Measurements from ENCODE around the gene ASTL.

GRCh38 chr2:96163768-96164429 is 25.6 kb upstream of the ASTL start:
- TF ChIP-seq NCOR1 (IDR thresholded peaks at IDR 0.05; ENCODE audit: borderline replicate concordance, low read length) (no peak), TBX3 (IDR thresholded peaks at IDR 0.05; ENCODE audit: borderline replicate concordance) (no peak), BRCA1 (CRISPR knock-in tag; IDR thresholded peaks at IDR 0.05) (no peak), ZNF260 (CRISPR knock-in tag; IDR thresholded peaks at IDR 0.05; ENCODE audit: borderline replicate concordance, low read depth) (no peak), MTF2 (CRISPR knock-in tag; IDR thresholded peaks at IDR 0.05; ENCODE audit: borderline replicate concordance) (no peak), MXI1 (IDR thresholded peaks at IDR 0.05; ENCODE audit: borderline replicate concordance, low read depth, low read length) (no peak), ZNF770 (CRISPR knock-in tag; IDR thresholded peaks at IDR 0.05) (no peak), ZNF160 (CRISPR knock-in tag; IDR thresholded peaks at IDR 0.05) (no peak), POLR2A (IDR thresholded peaks at IDR 0.05; ENCODE audit: insufficient read depth in 1 of 2, low read depth in 2 of 2, low read length in 2 of 2) (no peak), KDM1A (CRISPR knock-in tag; IDR thresholded peaks at IDR 0.05) (no peak)
- TF ChIP-seq, protein P1, sequence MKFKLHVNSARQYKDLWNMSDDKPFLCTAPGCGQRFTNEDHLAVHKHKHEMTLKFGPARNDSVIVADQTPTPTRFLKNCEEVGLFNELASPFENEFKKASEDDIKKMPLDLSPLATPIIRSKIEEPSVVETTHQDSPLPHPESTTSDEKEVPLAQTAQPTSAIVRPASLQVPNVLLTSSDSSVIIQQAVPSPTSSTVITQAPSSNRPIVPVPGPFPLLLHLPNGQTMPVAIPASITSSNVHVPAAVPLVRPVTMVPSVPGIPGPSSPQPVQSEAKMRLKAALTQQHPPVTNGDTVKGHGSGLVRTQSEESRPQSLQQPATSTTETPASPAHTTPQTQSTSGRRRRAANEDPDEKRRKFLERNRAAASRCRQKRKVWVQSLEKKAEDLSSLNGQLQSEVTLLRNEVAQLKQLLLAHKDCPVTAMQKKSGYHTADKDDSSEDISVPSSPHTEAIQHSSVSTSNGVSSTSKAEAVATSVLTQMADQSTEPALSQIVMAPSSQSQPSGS (CRISPR knock-in tag; IDR thresholded peaks at IDR 0.05): no peak
- TF ChIP-seq, protein P2, sequence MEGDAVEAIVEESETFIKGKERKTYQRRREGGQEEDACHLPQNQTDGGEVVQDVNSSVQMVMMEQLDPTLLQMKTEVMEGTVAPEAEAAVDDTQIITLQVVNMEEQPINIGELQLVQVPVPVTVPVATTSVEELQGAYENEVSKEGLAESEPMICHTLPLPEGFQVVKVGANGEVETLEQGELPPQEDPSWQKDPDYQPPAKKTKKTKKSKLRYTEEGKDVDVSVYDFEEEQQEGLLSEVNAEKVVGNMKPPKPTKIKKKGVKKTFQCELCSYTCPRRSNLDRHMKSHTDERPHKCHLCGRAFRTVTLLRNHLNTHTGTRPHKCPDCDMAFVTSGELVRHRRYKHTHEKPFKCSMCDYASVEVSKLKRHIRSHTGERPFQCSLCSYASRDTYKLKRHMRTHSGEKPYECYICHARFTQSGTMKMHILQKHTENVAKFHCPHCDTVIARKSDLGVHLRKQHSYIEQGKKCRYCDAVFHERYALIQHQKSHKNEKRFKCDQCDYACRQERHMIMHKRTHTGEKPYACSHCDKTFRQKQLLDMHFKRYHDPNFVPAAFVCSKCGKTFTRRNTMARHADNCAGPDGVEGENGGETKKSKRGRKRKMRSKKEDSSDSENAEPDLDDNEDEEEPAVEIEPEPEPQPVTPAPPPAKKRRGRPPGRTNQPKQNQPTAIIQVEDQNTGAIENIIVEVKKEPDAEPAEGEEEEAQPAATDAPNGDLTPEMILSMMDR (CRISPR knock-in tag; IDR thresholded peaks at IDR 0.05): no peak
- TF ChIP-seq, protein P3, sequence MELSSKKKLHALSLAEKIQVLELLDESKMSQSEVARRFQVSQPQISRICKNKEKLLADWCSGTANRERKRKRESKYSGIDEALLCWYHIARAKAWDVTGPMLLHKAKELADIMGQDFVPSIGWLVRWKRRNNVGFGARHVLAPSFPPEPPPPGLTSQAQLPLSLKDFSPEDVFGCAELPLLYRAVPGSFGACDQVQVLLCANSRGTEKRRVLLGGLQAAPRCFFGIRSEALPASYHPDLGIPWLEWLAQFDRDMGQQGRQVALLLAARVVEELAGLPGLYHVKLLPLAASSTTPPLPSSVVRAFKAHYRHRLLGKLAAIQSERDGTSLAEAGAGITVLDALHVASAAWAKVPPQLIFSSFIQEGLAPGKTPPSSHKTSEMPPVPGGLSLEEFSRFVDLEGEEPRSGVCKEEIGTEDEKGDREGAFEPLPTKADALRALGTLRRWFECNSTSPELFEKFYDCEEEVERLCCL (CRISPR knock-in tag; IDR thresholded peaks at IDR 0.05; ENCODE audit: borderline replicate concordance): no peak
